Fibroblast of skin of right biceps (primary cell): Measurements from ENCODE around the gene CHMP6.
A peak's percentile ranks its signal among the peaks of the same experiment; 100 is the strongest.

ENCODE experiments used
- DNase-seq: peaks from one replicate; pipeline ENCODE4 v3.0.0-alpha.2; 2013

Gene CHMP6

DNA sequence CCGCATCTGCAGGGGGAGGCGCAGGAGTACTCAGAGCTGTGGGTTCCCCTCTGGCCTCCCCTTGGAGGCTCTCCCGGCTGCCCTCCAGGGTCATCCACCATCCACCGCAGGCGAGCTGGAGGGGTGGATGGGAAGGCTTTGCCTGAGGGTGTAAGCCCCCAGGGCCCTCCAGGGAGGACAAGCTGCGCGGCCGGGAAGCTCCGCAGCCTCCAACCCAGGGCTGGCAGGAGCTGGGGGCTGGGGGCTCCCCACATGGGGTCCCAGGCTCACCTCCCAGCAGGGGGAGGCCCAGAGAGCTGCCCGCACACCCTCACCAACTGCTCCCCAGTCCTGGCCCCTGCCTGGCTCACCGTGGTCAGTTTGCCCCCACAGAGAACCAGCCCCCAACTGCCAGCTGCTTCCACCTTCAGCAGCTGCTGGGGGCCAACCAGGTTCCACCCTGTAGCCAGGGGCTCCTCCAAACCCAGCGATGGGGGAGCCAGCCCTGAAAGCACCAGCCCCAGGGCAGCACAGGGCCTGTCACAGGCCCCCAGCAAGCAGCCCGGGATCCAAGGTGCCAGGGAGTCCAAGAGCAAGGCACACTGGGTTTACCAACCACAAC lies 19.8 kb upstream of the CHMP6 start:
- no peak for DNase-seq

DNA sequence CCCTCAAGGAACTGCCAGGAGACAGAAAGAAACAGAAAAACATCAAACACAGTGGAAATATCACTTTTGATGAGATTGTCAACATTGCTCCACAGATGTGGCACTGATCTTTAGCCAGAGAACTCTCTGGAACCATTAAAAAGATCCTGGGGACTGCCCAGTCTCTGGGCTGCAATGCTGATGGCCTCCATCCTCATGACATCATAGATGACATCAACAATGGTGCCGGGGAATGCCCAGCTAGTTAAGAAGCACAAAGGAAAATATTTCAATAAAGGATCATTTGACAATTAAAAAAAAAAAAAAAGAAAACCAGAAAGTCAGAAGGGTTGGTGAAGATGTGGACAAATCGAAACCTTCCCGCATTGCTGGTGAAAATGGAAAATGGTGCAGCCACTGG lies 14.9 kb upstream of the CHMP6 start:
- DNase-seq: no peak

DNA sequence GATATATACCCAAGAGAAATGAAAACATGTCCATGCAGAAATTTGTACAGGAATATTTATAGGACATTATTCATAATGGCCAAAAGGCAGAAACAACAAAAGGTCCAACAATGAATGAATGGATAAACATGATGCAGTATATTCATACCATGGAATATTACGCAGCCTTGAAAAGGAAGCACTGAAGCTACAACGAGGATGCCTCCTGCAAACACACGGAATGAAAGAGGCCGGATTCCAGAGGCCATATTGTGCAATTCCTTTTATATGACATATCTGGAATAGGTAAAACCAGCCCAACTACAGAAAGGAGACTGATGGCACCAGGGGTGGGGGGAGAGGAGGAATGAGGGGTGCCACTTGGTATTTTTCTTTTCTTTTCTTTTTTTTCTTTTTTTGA lies 14.5 kb upstream of the CHMP6 start:
- DNase-seq: no peak

DNA sequence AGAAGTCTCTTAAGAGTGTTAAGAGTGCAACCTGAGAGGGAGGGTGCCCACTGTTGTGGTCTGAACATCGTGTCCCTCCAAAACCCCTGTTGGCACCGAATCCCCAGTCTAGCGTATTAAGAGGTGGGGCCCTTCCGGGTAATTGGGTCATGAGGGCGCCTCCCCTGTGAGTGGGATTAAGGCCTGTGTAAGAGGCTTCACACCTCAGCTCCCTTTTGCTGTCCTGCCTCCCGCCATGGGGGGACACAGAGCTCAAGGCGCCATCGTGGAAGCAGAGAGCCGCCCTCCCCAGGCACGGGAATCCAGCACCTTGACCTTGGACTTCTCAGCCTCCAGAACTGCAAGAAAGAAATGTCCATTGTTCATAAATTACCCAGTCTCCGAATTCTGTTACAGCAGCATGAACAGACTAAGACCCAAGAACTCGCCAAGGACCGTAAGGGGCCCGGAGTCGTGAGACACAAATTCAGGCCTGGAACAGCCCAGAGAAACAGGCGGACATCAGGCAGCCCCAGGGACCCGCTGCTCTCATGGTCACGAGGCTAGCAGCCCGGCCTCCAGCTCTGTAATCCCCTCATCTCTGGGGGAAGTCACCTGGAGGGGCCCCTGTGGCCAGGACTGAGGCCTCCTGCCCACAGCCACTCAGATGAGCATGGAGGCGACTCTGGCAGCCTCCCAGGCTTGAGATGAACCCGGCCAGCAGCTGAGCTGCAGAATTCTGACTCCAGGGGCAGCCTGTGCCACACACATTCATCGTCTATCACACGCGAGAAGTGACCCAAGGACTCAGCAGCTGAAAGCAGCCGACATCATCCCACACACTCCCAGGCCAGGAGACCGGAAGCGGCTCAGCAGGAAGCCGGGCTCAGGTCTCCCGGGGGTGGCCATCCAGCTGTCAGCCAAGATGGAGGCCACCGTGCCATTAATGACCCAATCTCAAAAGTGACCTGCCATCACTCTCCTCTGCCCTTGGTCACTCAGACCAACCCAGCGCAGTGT lies 12.8 kb upstream of the CHMP6 start:
- DNase-seq: no peak

DNA sequence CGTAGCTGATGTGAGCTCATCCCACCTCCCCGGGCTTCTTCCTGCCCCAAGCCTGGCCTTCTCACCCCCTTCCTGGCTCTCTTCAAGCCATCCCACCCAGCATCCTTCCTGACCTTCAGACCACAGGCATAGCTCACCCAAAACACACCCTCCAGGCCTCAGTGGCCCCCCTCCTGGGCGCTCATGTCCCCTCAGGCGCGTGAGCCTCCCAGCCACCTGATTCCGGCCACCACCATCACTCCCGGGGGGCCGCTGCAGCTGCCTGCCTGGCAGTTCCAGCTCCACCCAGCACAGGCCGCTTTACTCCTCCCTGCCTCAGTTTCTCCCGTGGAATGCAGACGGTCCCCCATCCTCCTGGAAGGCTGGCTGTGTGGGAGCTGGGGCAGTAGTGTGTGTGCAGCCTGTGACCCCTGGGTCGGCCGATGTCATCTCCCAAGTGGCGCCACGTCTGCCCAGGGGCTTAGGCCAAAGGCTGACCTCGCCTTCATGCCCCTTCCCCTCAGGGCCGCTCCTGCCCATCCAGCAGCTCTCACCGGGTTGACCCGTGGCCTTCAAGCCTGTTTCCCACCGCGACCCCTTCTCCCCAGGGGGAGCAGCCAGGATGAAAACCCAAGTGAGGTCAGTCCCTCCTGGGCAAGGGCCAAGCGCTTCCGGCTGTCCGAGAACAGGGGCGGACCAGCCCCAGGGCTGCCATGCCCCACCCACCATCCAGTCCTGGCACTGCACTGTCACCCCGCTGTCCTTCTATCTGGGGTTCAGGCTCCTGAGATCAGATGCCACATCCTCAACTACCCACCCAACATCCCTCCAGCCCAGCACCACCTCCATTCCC lies 11.9 kb upstream of the CHMP6 start:
- no peak for DNase-seq

DNA sequence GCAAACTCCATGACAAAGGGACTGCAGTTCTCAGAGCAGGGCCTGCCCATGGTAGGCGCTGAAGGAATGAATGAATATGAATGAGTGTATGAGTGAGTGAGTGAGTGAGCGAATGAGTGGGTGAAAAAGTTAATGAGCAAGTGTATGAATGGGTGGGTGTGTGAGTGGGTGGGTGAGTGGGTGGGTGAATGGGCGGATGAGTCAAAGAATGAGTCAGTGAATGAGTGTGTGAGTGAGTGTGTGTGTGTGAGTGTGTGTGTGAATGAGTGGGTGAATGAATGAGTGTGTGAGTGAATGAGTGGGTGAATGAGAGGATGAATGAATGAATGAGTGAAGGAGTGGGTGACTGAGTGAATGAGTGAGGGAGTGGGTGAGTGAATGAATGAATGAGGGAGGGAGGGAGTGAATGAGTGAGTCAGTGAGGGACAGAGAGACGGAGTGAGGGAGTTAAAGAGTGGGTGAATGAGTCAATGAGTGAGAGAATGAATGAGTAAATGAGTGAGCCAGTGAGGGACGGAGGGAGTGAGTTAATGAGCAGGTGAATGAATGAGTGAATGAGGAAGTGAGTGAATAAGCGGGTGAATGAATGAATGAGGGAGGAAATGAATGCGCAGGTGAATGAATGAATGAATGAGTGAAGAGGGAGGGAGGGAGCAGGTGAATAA lies 11.1 kb upstream of the CHMP6 start:
- peak; percentile 40 for DNase-seq

DNA sequence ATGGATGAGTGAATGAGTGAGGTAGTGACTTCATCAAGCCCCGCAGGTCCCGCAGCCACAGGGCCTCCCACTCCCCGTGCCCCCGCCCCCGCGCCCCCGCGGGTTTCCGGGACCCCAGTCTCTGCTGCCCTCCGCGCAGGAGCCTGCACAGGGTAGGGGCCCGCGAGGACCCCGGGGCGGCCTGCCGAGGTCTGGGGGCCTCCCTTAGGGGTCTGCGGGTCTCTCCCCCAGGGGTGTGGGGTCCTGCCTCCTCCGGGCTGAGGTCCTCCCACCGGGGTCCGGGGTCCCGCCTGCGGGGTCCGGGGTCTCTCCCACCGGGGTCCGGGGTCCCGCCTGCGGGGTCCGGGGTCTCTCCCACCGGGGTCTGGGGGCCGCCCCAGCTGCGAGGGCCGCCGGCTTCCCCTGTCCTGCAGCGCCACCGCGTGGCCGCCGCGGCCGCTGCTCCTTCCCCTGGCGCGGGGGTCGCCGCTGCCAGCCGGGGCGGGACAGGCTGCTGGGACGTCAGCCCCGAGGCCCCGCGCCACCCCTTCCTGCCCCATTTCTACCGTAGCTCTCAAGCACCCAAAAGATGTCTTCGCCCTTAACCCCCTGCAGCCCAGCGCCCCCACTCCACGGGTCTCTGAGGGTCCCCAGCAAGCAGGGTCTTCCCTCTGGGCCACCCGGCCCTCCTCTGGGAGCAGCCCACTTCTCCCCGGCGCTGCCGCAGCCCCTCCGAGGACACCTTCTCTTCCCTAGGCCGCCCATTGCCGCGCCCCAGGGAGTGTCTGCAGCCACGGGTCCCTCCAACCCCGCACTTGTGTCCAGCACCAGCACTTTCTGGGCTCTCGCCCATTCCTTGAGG lies 10.4 kb upstream of the CHMP6 start:
- DNase-seq: no peak

DNA sequence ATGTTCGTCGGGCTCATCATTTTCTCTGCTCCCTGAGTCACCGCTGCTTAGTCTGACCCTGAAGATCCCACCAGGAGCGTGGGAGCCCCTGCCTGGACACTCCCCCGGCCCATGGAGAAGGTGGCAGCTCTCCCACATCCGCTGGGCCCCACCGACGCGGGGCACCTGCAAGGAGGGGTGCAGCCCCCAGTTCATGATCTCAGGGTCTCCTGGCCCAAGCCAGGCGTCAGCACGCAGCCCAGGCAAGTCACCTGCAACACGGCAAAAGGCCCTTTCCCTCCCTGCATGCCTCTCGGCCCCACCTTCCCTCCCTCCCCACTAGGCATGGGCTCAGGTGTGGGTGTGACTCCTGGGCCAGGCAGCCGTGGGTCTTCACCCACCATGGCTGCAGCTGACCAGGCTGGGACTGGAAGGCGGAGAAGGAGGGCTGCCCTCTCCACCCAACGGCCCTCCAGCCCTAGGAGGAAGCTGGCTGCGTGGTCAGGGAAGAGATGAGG lies 9.7 kb upstream of the CHMP6 start:
- DNase-seq: no peak

DNA sequence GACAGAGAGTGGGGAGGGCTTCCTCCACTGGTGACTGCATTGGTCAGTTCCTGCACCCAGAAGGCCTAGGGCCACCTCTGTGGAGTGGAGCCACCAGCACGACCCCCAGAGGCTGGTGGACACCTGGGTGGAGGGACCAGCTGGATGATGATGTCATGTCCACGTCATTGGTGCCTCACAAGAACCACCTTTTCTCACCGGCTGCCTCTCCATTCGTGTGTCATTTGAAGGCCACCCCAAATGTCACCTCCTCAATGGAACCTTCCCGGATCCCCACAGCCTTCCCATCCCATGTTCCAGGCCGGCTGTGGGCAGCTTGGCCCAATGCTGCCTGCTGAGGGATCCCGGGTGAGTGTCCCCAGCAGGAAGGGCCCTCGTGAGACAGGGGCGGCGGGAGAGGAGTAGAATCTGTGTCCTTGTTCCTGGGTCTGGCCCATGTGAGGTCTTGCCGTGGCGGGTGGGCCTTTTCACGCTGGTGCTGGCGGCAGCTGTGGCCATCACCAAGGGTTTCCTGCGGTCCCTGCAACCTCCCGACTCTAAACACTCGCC lies 9.1 kb upstream of the CHMP6 start:
- no peak for DNase-seq

DNA sequence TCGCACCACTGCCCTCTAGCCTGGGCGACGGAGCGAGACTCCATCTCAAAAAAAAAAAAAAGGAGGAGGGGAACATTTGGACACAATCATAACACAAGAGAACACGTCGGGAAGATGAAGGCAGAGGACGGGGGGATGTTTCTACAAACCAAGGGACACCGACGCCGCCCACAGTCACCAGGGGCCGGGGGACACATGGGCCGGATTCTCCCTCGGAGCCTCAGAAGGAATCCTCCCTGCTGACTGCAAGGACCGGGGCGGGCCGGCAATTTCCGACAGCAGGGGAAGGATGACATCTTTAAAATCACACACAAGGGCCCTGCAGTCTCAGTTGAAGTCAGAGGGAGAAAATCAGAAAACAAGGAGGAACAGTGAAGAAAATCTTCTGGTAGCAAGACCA lies 8.1 kb upstream of the CHMP6 start:
- DNase-seq: no peak

DNA sequence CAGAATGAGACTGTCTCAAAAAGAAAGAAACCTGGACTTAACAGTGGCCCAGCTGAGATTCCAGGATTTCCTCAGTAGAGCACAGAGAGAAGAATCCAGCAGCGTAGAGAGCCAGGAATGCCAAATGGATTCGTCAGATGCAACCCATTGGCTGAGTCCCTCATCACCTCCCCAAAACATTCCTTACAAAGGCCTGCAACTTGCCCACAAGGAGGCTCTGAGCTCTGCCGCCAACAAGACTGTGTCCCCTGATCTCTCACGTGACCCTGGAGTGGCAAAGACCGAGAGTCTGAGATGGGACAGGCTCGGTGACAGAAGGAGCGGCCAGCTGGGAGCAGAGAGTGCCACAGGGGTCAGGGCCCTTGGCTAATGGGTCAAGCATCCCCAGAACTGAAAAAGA lies 6.9 kb upstream of the CHMP6 start:
- DNase-seq: peak; percentile 97

DNA sequence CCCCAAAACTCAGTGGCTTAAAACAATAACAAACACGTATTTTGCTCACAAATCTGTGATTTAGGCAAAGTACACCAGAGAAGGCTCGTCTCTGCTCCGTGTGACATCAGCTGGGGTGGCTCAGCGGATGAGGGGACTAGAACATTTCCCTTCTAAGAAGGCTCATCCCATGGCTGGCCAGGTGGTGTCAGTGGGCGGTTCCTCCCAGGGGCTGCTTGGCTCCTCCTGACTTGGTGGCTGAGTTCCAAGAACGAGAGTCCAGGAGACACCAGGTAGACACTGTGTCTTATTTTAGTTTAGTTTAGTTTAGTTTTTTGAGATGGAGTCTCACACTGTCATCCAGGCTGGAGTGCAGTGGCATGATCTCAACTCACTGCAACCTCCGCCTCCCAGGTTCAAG lies 5.6 kb upstream of the CHMP6 start:
- DNase-seq: no peak

DNA sequence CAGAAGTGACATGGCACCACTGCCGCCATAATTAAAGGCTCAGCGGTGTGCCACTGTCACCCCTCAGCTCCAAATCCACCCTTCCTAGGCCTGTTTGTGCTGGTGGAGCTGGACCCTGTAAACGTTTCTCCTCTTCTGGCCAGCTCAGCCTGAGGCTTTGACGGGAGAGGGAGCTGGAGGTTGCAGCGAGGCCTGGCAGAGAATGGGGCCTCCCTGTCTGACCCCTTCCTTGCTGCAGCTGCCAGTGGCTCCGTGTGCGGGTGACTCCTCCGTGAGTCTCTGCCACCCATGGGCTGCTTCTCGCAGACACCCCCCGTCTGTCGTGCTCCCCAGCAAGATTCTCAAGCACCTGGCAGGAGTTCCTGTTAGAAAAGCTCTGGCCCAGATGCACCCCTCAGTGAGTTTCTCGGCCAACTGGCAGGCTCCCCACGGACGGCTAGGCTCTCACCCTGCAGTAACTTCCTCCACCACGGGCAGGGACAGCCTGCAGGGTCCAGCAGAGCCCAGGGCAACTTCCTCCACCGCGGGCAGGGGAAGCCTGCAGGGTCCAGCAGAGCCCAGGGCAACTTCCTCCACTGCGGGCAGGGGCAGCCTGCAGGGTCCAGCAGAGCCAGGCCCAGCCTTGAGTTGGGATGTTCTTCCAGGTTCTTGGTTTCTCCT lies 4.7 kb upstream of the CHMP6 start:
- no peak for DNase-seq

DNA sequence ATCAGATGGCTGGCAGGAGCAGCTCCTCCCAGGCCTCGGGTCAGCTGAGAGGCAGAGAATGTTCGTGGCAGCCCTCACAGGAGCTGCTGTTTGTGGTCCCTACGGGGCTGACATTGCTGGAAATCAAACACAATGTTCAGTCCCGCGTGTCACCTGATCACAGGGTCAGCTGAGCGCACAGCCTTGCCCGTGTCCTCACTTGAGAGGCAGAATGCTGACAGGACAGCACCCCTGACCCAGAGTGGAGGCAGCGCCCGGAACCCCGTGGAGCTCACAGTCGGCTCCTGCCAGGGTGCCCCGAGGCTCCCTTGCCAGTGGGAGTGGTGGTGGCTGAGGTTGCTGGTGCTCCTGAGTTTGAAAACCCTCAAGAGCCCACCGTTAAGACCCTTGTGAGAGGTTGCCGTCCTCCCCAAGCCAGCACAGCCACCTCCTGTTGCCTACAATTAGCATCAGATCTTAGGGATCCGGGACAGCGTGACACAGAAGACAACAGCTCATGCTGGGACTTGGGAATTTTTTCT lies 3.6 kb upstream of the CHMP6 start:
- no peak for DNase-seq

DNA sequence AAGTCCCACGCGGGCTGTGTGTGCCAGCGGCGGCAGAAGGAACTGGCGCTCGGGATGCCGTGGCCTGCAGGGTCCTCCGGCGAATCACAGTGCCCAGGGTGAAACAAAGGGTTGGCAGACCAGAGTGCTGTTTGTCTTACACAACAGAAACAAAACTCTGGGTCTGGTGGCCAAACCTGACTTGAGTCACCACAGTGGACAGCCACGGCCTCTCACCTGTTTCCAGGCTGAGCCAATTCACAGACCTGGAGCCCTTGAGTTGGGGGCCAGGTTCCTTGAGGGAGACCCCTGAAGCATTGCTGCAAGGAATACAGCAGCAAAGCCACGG lies 2.1 kb upstream of the CHMP6 start:
- no peak for DNase-seq

DNA sequence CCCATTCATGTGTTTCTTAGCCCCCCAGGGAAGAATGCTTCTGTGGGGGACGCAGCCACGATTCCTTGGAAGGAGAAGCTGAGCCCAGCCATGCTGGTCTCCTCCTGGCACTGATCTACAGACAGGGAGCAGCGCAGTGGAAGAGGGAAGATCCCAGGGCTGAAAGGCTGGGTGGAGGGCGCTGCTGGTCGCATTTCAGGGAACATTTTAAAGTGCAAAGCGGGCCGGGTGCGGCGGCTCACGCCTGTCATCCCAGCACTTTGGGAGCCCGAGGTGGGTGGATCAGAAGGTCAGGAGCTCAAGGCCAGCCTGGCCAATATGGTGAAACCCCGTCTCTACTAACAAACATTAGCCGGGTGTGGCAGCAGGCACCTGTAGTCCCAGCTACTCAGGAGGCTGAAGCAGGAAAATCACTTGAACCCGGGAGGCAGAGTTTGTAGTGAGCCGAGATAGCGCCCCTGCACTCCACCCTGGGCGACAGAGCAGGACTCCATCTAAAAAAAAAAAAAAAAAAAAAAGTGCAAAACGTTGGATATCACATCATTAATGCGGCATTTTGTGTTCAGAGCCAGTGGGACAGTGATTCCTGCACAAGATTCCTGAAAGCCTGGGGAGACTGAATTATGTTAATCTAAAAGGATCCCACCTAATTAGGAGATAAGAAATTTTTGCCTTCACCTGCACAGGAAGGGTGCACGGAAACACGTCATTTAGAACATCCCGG lies 558 bp upstream of the CHMP6 start:
- no peak for DNase-seq

DNA sequence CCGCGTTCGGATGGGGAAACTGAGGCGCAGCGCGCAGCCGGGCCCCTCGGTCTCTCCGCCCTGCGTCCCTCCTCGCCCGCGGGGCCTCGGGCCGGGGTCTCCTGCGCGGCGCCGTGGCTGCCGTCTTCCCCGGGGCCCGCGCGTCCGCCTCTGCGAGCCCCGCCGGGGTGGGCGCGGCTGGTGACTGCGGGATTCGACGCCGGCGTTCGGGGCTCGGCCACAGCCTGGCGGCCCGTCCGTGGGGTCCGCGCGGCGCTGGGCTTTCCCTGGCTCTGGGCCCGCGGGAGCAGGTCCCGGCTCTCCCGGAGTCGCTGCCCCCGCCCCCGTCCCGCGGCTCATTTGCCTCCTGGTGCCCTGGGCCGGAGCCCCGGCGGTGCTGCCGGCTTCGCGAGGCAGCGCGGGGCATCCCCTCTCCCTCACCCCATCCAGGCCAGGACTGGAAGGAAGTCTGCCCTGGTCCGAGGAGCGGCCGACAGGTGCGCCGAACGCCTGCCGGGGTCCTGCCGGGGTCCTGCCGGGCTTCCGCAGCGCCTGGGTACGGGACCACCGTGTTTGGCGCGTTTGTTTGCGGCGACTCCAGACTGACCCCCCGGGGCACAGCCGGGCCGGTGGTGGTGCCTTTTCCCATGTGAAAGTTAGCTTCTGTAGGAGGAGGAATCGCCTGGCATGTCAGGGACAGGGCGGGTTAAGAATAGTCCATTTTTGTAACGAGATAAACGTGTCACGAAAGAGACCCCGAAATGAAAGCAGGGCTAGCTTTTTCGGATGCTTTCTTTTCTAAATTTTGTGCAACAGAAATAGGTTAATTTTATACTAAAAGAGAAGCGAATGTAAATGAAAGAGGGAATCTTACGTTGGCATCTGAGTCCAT lies 671 bp downstream of the CHMP6 start:
- no peak for DNase-seq

DNA sequence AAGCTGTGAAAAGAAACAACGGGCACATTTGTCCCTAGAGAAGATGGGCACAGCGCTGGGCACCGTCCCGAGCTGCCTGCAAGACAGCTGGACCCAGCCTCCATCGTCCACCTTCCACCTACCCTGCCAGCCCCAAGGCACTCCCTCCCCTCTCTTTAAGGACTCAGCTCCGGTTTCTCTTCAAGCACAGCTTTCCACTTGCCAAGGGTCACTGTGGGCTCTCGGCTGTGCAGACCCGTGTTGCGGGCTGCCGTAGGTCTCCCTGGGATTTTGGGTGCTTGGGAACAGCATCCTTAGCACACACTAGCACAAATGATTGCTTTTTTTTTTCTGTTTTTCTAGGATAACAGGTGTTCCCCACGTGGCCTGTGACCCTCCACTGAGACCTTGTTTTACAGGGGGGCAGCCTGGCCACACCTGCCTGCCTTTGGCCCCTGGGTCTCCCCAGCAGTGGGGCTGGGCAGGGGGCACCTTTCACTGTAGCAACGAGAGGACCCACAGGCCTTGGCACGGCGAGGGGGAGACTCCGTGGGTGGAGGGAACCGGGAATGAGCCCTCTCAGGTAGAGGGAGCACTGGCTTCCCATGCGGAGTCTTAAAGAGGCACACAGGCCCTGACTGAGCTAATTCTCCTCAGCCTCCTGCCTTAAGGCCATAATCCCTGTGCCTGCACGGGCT lies 1.4 kb downstream of the CHMP6 start:
- no peak for DNase-seq

DNA sequence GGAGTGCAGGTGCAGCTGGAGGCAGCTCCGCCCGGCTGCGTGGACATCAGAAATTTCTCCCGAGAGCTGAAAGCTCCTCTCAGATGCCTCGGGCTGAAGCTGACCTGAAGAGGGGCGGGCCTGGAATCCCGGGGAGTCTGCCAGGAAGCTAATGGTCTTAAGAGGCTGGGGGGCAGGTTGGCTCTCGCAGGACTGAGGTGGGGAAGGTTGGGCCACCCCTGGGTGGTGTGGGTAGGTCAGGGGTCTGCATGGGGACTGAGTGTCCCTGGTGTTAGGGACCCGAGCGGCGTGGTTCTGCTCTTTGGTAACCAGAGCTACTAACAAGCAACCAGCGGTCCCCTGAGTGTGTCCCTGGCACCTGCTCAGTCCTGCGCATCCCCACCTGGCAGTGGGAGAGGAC lies 3.5 kb downstream of the CHMP6 start:
- no peak for DNase-seq
